ENCODE data around the gene CPM.
"Not testable (repeated sequence)": the region's sequence is repeated elsewhere in the genome, so short reads cannot be mapped to it uniquely, and the experiment has no call there.

Gene CPM

GRCh38 chr12:68844788-68845695, 87.9 kb downstream of the CPM start:
- no peak for DNase-seq

- no peak for DNase-seq
Observed at GRCh38 chr12:68844318-68844745, 88.6 kb downstream of the CPM start.

GRCh38 chr12:68842784-68843567, 90.0 kb downstream of the CPM start:
- no peak for DNase-seq

- no peak for DNase-seq
Observed at GRCh38 chr12:68842123-68842522, 90.8 kb downstream of the CPM start.

GRCh38 chr12:68841717-68842116, 91.3 kb downstream of the CPM start:
- DNase-seq, result no peak

GRCh38 chr12:68841175-68841574, 91.8 kb downstream of the CPM start:
- DNase-seq, result not testable (repeated sequence)

GRCh38 chr12:68839183-68840147, 93.5 kb downstream of the CPM start:
- no peak for DNase-seq

GRCh38 chr12:68838046-68838886, 94.7 kb downstream of the CPM start:
- DNase-seq, result no peak

- DNase-seq, result no peak
Observed at GRCh38 chr12:68837215-68837614, 95.8 kb downstream of the CPM start.

GRCh38 chr12:68835333-68835908, 97.5 kb downstream of the CPM start:
- no peak for DNase-seq

GRCh38 chr12:68833508-68833907, 99.5 kb downstream of the CPM start:
- DNase-seq, result no peak

GRCh38 chr12:68832504-68832867, 100.5 kb downstream of the CPM start:
- no peak for DNase-seq

GRCh38 chr12:68831751-68832503, 101.0 kb downstream of the CPM start:
- no peak for DNase-seq

GRCh38 chr12:68831272-68831671, 101.7 kb downstream of the CPM start:
- DNase-seq, result no peak

GRCh38 chr12:68828672-68829068, 104.3 kb downstream of the CPM start:
- DNase-seq, result no peak

GRCh38 chr12:68827895-68828671, 104.9 kb downstream of the CPM start:
- DNase-seq, result no peak

GRCh38 chr12:68825569-68826217, 107.3 kb downstream of the CPM start:
- DNase-seq, result no peak

- no peak for DNase-seq
Observed at GRCh38 chr12:68824597-68825250, 108.2 kb downstream of the CPM start.

- DNase-seq, result no peak
Observed at GRCh38 chr12:68824131-68824530, 108.8 kb downstream of the CPM start.
